NCI-H1092 (cell line): ENCODE results near the gene GRPEL1.

Experiments used
- DNase-seq: peaks from one replicate; lab custom pipeline; 2025; lab: John Stamatoyannopoulos, UW

GRPEL1 gene

DNA sequence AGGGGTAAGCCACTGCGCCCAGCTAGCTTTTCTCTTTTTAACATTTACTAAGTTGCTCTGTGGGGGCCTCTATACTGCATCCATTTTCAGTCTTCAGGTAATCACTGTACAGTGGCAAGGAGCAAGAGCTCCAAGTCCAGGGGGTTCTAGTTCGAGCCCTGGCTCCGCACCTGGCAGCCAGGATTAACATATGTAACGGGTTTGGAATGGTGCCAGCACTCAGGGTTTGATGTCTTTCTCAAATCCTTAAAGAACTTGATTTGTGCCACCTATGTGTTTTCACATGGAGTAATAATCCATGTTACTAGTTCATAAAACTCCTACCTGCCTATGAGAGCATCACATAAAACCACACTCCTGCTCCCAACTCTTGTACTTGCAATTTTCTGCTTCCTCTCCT is 4.5 kb downstream of the GRPEL1 start:
- no peak for DNase-seq

DNA sequence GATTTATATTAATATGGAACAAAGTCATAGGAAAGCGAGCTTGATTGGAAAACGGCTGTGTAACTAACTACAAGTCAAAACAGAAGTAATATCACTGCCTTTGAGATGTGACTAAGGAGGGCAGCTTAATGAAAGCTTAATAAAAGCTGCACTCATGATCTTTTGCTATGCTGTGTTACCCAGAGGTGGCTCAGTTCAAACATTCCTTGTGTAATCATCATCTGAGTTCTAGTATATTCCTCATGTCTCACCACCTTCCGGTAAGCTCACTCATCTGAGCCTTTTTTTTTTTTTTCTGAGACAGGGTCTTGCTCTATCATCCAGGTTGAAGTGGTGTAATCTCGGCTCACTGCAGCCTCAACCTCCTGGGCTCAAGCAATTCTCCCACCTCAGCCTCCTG is 5.0 kb downstream of the GRPEL1 start:
- no peak for DNase-seq

DNA sequence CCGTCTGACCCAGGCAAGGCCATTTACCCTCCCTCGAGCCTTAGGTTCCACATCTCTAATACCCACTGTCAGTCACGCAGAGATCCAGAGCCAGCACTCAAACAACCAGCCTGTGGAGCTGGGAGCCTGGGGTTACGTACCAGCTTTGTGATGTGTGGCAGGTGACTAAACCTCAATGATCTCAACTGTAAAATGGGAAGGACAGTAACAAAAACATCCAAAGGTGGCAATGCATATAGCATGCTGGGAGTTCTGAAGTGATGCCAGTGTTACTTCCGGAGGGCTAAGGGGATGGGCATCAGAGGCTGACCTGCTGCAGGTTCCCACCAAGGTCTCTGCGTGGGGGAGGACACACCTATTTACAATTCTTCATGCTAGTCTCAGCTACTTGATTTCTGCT is 6.0 kb downstream of the GRPEL1 start:
- no peak for DNase-seq

DNA sequence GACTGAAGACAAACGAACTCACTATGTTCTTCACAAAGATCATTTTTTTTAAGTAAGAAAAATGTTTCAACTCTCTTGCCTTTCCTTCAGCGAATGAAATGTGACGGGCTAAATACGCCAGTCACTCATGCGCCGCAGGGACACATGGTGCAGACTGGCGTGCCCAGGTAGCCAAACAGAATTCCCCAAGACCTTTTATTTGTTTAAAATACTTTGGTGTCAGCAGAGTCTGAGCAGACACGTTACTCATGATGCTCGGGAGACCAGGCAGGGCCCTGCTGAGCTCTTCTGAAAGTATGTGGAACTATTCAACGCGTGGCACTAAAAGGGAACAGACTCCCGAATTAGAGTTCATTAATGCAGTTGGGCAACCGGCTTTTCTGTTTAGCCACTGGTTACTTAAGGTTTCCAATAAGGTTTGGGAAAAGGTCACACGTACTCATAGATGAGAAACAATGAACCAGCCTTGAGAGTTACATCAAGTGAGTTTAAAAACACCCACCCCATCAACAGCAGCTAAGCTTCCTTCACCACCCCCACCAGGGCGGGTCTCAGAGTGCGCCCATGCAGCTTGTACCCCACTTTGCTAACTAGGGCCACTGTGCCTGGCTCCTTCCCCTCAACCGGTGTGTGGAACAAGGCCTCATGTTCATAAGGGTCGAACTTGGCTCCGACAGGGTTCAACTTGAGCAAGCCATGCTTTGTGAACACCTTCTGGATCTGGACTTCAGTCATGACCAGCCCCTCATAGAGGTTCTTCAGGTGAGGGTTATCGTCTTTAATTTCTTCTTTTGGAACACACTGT is 7.3 kb downstream of the GRPEL1 start:
- no peak for DNase-seq

DNA sequence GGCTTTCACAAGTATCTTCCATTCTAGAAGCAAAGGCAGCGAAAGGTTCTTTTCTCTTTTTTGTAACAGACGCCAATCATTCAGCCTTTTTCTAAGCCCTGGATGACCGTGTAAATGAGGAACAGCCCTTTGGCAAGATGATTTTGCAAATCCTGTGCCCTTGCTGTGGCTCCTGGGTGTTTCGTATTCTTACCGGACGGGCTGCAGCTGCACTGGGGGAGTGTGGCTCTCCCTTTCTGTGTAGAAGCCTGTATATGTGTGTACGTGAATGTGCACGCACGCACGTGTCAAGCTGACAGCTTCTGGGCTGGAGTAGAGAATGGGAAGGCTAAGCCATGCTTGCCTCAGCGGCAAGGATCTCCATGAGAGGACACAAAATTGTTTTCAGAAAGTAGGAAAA is 8.2 kb downstream of the GRPEL1 start:
- no peak for DNase-seq

DNA sequence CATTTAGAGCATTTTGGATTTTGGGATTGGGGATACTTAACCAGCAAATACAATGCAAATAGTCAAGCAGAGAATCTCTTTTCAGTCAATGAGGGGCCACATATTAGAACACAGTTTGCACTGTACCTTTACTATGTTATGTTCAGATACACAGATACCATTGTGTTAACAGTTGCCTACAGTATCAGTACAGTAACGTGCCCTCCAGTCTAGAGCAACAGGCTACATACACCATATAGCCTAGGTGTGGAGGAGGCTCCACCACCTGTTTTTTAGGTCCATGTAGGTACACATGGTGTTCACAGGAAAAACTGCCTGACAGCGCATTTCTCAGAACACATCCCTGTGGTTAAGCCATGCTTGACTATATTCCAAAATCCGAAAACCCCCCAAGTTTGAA is 9.1 kb downstream of the GRPEL1 start:
- no peak for DNase-seq

DNA sequence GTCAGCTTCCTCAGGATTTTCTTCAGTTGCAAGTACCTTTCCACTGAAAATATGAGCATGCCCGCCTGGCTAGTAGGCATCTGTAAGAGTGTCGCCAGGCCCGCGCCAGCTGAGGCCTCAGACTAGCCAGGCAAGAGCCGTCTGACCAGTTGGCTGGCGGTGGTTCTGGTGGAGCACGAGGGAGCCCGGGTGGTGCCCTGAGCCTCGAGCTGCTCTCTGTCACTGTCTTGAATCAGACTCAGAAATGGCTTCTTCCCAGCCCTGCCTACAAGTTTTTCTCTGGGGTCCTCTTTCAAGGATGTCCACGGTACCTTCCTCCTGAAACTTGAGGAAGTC is 11.9 kb downstream of the GRPEL1 start:
- DNase-seq, result no peak

DNA sequence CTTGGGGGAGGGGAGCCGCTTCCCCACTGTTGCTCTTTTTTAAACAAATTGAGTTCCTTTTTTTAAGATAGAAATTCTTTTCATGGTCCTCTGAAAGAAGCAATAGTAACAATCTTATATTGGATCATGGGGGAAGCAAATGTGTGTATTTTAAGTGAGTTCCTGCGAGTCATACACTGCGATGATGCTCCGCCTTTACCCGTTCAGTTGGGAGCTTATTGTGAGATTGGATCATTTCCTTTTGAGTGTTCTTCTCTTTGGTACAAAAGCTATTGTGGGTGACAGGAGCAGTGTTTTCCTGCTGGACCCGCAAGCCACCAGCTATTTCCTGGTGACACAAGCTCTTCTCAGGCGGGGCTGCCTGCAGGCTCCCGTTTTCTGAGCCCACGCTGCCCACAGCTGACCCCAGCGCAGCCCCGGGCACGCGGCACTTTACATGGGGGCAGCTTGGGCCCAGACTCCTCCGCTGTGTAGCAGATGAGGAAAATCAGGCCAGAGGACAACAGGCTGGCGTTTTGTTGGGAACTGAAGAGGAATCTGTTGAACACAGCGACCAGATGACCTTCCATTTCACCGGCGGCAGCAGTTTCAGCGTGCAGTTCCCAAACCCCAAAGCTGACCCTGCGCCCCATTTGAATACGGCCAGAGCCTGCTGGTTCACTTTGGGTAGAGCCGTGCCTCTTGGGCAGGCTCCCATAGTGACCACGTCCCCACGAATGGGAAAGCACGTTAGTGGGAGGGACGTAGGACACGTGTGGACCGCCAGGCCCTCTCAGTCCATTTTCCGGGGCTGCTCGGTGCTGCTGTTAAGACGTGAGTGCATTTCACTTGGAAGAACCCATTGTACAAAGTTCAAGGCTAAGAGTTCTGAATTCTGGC is 12.5 kb downstream of the GRPEL1 start:
- DNase-seq, result no peak

DNA sequence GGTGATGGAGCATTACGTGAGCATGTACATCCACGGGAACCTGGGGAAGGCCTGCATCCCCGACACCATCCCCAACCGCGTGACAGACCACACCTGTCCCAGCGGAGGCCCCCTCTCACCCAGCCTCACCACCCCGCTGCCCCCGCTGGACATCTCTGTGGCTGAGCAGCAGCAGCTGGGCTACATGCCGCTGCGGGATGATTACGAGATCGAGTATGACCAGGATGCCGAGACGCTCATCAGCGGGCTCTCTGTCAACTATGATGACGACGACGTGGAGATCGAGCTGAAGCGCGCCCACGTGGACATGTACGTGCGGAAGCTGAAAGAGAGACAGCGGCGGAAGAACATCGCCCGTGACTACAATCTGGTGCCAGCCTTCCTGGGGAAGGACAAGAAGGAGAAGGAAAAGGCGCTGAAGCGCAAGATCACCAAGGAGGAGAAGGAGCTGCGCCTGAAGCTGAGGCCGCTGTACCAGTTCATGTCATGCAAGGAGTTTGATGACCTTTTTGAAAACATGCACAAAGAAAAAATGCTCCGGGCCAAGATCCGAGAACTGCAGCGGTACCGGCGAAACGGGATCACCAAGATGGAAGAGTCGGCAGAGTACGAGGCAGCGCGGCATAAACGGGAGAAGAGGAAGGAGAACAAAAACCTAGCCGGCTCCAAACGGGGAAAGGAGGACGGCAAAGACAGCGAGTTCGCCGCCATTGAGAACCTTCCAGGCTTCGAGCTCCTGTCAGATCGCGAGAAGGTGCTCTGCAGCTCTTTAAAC is 13.6 kb downstream of the GRPEL1 start:
- DNase-seq, result no peak

DNA sequence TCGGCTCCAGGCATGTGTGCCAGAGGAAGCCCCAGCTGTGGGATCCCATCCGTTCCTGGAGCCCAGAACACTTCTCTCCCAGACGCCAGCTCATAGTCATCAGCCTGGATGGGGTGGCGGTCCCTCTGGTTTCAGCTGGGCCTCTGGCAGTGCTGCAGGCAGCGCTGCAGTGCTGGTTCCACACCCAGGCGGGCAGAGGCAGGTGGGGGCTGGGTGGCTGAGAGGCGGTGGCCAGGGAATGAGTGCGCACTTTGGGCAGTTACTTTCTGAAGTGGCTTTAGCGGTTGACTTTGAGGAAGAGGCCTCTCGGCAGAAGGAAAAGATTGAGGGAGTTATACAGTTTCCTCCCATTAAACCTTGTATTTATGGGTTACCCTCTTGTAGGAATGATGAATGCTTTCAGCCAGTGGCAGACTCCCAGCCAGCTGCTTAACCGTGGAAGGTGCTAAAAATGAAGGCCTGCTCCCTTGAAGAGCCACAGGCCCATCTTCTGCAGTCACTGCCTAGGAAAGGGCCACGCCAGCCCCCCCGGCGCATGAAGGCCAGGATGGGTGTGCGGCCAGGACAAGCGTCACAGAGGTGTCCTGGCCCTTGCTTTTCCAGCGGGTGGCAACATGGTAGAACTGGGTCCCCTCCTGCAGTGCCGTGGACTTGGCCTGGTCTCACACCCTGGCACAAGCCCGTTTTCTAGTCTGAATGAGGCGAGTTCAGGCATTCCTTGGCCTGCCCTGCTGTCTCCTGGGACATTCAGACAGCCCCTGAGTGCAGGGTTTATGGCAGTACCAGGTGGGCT is 14.7 kb downstream of the GRPEL1 start:
- DNase-seq, result no peak

DNA sequence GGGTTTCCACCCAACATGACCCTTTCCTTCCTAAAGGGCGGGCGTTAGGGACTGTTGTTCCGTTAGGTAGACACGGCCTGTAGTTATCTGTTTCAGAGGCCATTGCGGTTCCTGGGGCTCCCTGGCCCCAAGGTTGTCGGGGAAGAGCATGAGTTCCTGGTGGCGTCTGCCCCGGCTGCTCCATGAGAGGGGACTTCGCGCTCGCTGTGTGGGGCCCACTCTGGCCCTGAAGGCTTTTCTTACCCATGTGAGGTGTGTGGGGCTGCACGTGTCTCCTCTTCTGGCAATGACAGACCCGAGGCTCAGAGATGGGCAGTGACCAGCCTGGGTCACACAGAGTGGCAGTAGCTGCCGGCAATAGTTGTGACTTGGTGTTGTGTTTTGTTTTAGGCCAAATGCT is 15.6 kb downstream of the GRPEL1 start:
- DNase-seq, result no peak

DNA sequence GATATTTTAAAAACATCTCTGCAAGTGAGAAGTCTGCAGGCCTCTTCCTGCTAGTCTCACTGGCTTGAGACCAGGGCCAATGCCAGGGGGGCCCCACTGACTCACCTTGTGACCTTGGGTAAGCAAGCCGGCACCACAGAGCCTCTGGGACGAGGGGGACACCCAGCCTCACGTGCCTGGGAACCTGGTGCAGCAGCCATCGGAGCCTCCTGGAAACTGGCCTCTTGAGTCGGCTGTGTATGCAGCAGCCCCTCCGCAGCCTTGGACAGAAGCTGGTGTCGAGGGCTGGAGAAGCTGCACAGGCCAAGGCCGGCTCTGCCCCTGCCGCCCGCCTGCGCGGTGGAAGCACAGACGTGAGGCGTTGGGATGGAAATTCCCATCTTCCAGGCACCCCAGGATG is 16.0 kb downstream of the GRPEL1 start:
- no peak for DNase-seq

DNA sequence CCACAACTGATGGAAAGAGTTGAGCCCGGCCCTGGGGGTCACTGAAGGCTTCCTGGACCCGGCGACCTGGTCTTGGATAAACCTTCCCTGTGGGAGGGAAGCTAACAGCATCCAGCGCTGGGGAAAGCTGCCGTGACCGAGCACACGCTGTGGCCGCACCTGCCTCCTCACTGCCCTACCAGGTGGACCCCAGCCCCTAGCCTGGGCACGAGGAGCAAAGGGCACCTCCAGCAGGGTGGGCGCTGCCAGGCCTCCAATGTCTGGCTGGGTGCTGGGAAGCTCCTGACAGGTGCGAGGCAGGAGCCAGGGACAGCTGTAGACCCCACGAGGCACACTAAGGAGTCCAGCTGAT is 16.7 kb downstream of the GRPEL1 start:
- no peak for DNase-seq

DNA sequence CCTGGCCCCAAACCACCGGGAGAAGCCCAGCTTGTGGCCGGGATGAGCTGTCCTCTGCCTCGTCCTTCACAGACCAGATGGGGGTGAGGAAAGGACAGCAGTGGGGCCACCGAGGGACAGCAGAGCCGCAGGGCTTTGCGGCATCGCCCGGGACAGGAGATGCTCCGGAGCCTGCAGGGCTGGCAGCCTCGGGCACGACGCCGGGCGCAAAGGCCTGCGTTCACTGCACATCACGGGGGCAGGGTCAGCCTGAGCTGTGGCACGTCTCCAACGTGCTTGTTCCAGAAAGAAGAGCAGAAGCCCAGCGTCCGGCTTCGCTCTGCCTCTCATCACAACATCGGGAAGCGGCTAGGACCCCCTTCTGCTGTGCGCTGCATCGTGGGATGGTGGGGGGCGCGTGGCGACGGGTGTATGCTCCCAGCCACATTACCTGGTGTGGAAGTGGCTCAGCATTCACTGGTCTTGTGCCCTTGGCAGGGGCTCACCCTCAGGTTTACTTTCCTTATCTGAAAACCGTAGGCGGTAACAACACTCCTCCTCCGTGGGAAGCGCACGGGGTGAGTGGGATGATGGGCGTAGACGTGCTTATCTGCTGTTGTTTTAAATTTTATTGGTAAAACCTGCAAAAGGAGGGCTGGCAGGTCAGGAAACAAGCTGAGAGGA is 17.3 kb downstream of the GRPEL1 start:
- DNase-seq, result no peak

DNA sequence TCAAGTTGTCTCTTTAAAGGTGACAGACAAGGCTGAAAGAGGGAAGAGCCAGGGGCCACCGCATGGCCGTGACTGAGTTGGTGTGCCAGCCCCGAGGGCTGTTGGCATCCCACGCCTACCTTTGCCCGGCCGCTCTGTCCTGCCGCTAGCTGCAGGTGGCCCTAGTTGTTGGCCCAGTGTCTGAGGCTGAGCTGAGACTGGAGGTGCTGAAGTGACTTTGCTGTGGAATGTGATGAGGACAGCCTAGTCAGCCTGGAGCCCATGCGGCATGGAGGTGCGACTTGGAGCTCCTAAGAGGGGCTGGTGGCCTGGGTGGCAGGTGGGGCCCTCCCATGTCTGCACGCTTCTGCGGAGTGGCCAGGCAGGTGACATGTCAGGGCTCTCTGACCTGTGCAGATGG is 18.1 kb downstream of the GRPEL1 start:
- no peak for DNase-seq

DNA sequence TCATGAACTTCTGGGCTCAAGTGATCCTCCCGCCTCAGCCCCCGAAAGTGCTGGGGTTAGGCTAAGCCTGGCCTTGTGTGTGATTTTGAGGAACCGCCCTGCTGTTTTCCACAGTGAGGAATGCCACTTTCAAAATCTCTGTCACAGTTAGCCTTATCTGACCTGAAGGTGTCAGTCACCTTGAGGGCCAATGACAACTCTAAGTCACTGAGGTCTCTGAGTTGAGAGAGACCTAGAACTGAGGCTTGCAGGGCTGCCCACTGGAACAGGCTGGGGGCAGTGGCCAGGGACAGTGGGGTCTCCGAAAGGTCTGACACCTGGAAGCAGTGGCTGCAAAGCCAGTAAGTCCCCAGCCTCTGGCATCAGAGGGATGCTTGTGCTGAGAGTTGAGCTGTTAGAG is 18.6 kb downstream of the GRPEL1 start:
- no peak for DNase-seq

DNA sequence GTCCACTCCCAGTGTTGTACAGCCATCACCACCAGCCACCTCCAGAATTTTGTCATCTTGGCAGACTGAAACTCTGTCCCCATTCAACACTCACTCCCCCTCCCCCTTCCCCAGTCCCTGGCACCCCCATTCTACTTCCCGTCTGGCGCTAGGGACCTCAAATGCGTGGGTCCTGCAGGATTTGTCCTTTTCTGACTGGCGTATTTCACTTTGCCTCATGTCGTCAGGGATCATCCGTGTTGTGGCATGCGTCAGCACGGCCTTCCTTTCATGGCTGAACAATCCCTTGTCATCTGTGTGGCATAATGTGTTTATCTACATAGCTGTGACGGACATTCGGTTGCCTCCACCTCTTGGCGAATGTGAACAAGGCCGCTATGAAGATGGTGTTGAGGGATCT is 19.2 kb downstream of the GRPEL1 start:
- DNase-seq, result no peak

DNA sequence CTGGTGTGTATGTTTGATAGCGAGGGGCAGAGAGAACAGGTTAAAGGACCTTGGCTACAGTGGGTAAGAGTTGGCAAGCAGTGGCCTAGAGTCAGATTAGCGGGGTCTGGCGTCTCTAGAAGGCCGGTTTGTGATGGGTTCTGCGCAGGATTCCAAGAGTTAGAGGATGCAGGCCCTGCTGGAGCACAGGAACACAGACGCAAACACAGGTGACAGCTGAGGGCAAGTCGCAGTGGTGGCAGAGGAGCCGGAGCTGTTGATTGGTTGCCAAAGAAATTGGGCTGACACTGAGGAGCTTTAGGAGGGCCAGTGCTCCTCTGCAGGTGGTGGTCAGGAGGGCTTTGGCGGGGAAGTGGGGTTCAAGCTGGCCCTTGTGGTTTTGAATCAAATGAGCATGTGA is 20.9 kb downstream of the GRPEL1 start:
- no peak for DNase-seq

DNA sequence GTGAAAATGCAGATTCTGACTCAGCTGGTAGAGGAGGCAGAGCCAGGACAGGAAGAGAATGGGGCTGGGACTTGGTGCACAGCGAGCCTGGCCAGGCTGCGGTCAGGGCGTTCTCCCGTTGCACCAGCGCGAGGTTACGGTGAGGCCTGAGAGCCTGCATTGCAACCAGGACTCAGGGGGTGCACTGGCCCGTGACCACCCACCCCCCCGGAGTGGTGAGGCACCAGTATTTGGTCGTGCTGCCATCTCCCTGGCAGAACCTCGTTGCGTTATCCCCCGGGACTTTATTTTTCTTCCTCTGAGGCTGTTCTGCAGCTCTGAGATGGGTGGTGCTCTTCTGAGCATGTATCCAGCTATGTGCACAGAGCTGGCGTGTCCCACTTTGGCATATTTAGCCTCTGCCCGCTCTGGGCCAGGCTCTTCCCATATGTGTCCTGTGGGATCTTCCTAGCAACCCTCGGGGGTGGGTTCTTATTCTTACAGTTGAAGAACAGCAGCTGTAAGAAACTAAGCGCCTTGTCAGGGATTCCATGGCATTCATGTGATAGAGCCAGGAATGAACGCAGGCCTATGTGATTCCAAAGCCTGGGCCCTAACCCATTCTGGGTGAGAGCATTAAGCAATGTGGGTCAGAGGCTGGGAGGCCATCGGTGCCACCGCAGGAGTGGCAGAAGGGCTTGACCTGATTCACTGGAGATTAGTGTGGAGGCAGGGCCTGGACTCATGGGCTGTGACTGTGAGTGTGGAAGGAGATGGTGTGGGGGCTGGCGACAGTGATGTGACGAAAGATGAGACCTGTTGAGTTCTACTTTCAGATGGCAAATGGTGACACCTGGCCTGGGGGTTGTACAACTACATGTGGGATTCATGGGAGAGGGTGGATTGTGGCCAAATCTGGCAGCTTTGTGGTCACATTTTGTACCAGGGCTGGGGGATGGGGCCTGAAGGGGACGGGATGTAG is 21.6 kb downstream of the GRPEL1 start:
- no peak for DNase-seq

DNA sequence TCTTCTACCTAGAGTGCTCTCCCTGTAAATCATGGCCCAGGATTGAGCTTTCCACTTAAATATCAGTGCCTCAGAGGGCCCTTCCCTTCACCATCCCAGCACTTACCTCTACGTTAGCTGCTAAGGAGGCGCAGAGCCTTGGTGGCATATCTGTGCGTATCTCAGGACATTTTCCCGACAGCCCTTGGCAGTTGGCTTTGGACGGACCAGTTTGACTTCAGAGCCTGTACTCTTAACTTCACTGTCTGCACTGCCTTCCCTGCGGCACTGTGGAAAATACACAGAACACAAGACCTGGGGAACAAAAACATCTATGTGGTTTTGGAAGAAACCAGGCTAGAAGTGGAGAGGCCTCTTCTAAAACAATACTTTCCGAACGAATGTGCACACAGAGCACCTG is 22.3 kb downstream of the GRPEL1 start:
- DNase-seq, result no peak
